Glutamatergic neuron (in vitro differentiated cells): Measurements from ENCODE around the gene C4orf54. TPM values are rescaled to one million over a fixed set of nuclear protein-coding genes. Genes with fewer than 3 reads are reported as not detected.

Source experiments
- DNase-seq: peaks from one replicate; pipeline ENCODE4 v3.0.0; 2022
- H3K27ac Mint-ChIP-seq: one replicate; pipeline ENCODE4 v1.8.0; 2020; ENCODE audit warnings: mild to moderate bottlenecking, mixed read lengths, inconsistent platforms; ENCODE audit not compliant: unreplicated experiment
- H3K27me3 Mint-ChIP-seq: one replicate; pipeline ENCODE4 v1.8.0; 2020; ENCODE audit warnings: mild to moderate bottlenecking, moderate library complexity, mixed read lengths, inconsistent platforms; ENCODE audit not compliant: unreplicated experiment
- H3K36me3 Mint-ChIP-seq: one replicate; pipeline ENCODE4 v1.8.0; 2020; ENCODE audit warnings: mild to moderate bottlenecking, mixed read lengths, inconsistent platforms; ENCODE audit not compliant: unreplicated experiment
- H3K4me1 Mint-ChIP-seq: one replicate; pipeline ENCODE4 v1.8.0; 2020; ENCODE audit warnings: mild to moderate bottlenecking, low read depth, mixed read lengths, inconsistent platforms; ENCODE audit not compliant: unreplicated experiment
- H3K4me3 Mint-ChIP-seq: one replicate; pipeline ENCODE4 v1.8.0; 2020; ENCODE audit warnings: mild to moderate bottlenecking, mixed read lengths, inconsistent platforms; ENCODE audit not compliant: unreplicated experiment
- H3K9me3 Mint-ChIP-seq: one replicate; pipeline ENCODE4 v1.8.0; 2020; ENCODE audit warnings: mild to moderate bottlenecking, moderate library complexity, mixed read lengths, inconsistent platforms; ENCODE audit not compliant: unreplicated experiment
- total RNA-seq: library from RNA; stranded (reverse); fragmentation: NEBNext Ultra II Directional; extraction: Animal tissue kit (Norgen Biotek cat#: 25700); gene quantifications from one replicate; pipeline ENCODE4 v1.2.1, GENCODE V29; 2021; ENCODE audit not compliant: unreplicated experiment
- TF ChIP-seq, protein P1 (sequence below): fragments of 200-600 bp; sonication (generic); IDR thresholded peaks from one replicate; pipeline ENCODE4 v1.5.0; 2021; ENCODE audit not compliant: partially characterized antibody, unreplicated experiment

C4orf54 gene
- total RNA-seq, 1 donor from 2014 or later, result not detected

DNA sequence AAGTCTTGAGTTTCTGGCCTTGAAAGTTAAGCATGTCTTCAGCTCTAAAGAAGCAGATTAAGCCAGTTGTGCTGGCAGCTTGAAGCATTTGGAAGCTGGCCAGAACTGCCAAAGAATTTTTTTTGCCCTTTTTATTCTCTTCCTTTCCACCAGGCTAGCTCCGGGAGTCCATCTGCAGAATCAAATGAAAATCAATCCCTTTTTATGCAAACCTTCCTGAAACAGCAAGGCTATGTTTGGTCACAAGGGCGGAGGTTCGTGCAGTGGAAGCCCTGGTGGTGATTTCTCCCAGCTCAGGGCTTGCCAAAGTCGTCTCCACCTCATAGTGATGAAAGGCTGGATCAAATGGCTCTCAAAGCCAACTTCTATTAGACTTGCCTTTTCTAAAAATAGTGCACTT, 21.6 kb upstream of the C4orf54 start:
- no peaks in the 10 kb centered on the region for H3K4me1 Mint-ChIP-seq
- no peak for DNase-seq
- H3K4me3 Mint-ChIP-seq, result no peak overlapping the region
- no peaks in the 10 kb centered on the region for H3K27me3 Mint-ChIP-seq
- TF ChIP-seq, protein P1, sequence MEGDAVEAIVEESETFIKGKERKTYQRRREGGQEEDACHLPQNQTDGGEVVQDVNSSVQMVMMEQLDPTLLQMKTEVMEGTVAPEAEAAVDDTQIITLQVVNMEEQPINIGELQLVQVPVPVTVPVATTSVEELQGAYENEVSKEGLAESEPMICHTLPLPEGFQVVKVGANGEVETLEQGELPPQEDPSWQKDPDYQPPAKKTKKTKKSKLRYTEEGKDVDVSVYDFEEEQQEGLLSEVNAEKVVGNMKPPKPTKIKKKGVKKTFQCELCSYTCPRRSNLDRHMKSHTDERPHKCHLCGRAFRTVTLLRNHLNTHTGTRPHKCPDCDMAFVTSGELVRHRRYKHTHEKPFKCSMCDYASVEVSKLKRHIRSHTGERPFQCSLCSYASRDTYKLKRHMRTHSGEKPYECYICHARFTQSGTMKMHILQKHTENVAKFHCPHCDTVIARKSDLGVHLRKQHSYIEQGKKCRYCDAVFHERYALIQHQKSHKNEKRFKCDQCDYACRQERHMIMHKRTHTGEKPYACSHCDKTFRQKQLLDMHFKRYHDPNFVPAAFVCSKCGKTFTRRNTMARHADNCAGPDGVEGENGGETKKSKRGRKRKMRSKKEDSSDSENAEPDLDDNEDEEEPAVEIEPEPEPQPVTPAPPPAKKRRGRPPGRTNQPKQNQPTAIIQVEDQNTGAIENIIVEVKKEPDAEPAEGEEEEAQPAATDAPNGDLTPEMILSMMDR, result no peak
- no peaks in the 10 kb centered on the region for H3K36me3 Mint-ChIP-seq
- H3K27ac Mint-ChIP-seq, result no peak overlapping the region
- H3K9me3 Mint-ChIP-seq, result no peaks in the 10 kb centered on the region

DNA sequence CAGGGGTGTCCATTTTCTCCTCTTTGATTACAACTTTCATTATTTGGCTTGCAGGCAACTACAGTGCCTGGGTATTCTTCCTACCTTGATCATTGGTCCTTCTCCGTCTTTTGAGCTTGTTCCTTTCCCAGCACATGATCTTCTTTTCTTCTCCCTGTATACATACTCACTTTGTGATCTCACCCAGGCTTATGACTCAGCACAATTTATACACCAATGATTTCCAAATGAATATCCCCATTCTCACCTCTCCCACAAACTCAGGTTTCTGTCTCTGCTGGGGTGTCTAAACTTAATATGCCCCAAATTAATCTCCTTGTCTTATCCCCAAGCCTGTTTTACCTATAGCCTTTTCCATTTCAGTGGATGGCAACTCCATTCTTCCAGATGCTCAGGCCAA, 19.5 kb upstream of the C4orf54 start:
- H3K36me3 Mint-ChIP-seq, result peaks cover 15% of the 10 kb centered on the region
- TF ChIP-seq, protein P1, result no peak
- peaks cover 3% of the 10 kb centered on the region for H3K9me3 Mint-ChIP-seq
- no peak overlapping the region for H3K4me3 Mint-ChIP-seq
- DNase-seq, result no peak
- H3K27ac Mint-ChIP-seq, result no peak overlapping the region
- H3K27me3 Mint-ChIP-seq, result no peaks in the 10 kb centered on the region
- no peaks in the 10 kb centered on the region for H3K4me1 Mint-ChIP-seq

DNA sequence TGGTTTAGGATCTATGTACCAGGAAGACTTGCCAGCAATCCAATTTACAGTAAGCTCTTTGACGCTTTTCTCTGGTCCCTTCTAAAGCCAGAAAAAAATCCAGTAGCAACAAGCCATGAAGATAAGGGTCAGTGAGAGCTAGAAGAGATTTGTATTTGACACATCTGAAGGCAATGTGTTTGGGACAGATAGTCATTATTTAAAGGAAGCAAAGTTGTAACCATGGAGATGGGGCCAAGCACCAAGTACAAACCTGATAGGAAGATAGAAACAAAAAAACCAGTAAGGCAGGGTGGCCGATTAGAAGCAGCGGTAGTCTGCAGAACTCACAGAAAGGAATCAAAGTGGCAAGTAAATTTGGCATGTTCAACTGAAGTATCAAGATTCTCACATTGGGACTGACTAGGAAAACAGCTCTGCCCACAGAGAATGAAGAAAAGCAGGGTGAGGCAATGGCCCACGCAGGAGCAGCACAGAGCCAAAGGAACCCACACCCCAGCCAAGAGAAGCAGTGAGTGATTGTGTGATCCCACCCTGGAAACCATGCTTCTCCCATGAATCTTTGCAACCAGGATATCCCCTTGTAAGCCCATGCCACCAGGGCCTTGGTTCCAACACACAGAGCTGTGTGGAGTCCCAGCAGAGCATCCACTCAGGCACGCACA, 12.9 kb upstream of the C4orf54 start:
- DNase-seq, result no peak
- no peaks in the 10 kb centered on the region for H3K4me1 Mint-ChIP-seq
- peaks cover 19% of the 10 kb centered on the region for H3K36me3 Mint-ChIP-seq
- no peaks in the 10 kb centered on the region for H3K27me3 Mint-ChIP-seq
- TF ChIP-seq, protein P1, result no peak
- peaks cover 6% of the 10 kb centered on the region for H3K9me3 Mint-ChIP-seq
- H3K27ac Mint-ChIP-seq, result no peak overlapping the region
- H3K4me3 Mint-ChIP-seq, result no peak overlapping the region

DNA sequence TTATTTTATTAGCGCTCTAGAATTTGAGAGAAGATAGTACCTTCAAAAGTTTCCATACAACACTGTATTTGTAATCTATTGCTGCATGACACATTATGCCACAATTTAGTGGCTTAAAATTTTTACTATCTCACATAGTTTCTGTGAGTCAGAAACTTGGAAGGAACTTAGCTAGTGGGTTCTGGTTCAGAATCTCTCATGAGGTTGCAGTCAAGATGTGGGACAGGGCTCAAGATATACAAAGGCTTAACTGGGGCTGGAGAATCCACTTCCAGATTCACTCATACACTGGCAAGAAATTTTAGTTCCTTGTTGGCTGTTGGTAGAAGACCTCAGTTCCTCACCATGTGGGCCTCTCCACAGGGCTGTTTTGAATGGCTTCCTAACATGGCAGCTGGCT, 11.5 kb upstream of the C4orf54 start:
- no peak overlapping the region for H3K4me3 Mint-ChIP-seq
- no peak overlapping the region for H3K27ac Mint-ChIP-seq
- no peaks in the 10 kb centered on the region for H3K27me3 Mint-ChIP-seq
- no peaks in the 10 kb centered on the region for H3K4me1 Mint-ChIP-seq
- peaks cover 6% of the 10 kb centered on the region for H3K9me3 Mint-ChIP-seq
- peaks cover 19% of the 10 kb centered on the region for H3K36me3 Mint-ChIP-seq
- no peak for DNase-seq
- TF ChIP-seq, protein P1, result no peak

DNA sequence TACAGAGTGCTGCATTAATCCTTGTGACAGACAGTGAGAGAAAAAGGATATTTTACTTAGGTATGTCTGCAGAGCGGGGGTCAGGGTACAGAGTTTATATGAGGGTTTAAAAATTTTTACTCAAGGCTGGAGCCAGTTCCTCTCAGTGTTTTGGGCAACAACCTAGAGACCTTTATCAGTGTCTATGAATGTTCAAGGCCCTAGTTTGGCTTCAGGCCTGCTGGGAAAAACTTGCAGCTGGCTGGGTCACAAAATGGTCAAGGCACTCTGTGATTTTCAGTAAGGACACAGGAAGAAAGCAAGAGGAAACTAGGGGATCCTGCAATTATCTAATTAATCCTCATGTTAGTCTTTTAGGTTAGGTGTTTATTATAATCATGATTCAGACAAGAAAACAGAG, 10.8 kb upstream of the C4orf54 start:
- no peak overlapping the region for H3K4me3 Mint-ChIP-seq
- H3K4me1 Mint-ChIP-seq, result no peaks in the 10 kb centered on the region
- H3K36me3 Mint-ChIP-seq, result peaks cover 16% of the 10 kb centered on the region
- H3K27ac Mint-ChIP-seq, result no peak overlapping the region
- H3K9me3 Mint-ChIP-seq, result peaks cover 7% of the 10 kb centered on the region
- H3K27me3 Mint-ChIP-seq, result peaks cover 3% of the 10 kb centered on the region
- TF ChIP-seq, protein P1, result no peak
- no peak for DNase-seq
